Measurements from ENCODE around the gene PODXL. TPM values are rescaled to one million over a fixed set of nuclear protein-coding genes. Genes with fewer than 3 reads are reported as not detected.

PODXL gene
- total RNA-seq, 2 donors from 2014 or later: 41.9 to 46.7 TPM

DNA sequence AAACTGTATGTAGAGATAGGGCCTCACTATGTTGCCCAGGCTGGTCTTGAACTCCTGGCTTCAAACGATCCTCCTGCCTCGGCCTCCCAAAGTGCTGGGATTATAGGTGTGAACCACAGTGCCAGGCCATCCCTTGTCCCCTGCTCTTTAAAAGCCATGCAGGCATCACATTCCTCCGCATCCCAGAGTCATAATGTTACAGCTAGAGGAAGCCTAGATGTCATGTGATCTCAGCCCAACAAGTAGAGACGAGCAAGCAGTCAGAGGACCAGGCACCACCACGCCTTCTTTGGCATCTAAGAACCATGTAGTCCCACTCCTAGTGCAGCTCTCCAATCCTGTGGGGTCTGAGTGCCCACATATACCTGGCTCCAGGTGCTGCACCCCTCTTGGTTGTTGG is 13.1 kb downstream of the PODXL start:
- intact Hi-C loops (cut with DNase I): no loop called here
- DNase-seq (ENCODE audit: low spot score): peak; percentile 45

DNA sequence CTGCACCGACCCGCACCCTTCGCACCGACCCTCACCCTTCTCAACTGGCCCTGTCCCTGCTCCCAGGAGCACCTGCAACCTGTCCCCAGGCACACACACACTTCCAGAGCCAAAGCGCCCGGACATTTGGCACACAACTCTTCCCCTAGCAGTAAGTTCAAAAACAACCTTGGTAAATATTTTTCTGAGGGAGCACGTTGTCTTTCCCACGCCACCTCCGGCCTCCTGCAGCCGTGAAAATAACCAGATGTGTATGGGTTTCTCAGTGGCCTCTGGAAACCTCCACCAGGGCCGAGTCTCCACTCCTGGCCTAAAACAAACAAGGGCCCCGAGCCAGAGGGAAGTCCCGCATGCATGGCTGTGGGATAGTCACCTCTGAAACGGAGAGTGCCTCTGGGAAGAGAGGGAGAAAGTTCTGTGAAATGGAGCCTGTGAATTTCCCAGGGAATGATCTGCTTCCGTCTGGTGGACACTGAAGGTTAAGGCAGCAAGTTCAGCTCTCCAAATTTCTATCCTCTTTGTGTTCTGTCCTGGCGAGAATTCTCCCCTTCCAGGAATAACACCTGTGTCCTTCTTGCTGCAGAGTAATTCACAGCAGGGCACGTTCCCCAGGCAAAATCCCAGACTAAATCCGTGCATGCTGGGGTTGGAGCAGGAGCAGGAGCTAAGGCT is 15.8 kb downstream of the PODXL start:
- intact Hi-C loops (cut with DNase I): no loop called here
- peak; percentile 58 for DNase-seq (ENCODE audit: low spot score)

GRCh38 chr7:131538813-131539179 is 17.6 kb downstream of the PODXL start:
- intact Hi-C loops (cut with DNase I): loop anchor here in 1 of 2 donors (5.0 kb wide), 1 partner anchor 799 kb away; no protein-coding TSS in a partner anchor
- DNase-seq (ENCODE audit: low spot score): peak; percentile 71

GRCh38 chr7:131538071-131538812 is 18.2 kb downstream of the PODXL start:
- peak; percentile 61 for DNase-seq (ENCODE audit: low spot score)
- intact Hi-C loops (cut with DNase I): loop anchor here in 1 of 2 donors (5.0 kb wide), 1 partner anchor 799 kb away; no protein-coding TSS in a partner anchor

DNA sequence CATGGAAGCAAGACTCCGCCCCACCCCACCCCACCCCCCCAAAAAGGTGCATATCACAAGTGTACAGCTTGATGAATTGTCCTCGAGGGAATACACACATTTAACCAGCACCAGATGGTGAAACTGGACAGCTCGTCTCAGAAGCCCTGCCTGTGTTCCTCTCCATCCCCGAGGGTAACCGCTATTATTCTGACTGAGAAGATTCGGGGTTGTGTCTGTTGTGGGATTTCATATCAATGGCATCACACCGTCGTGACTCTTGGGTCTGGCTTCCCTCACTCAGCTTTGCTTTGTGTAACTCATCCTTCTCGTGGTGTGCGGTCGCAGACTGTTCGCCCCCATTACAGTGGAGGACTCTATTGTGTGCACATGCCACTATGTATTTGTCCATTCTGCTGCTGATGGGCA is 18.9 kb downstream of the PODXL start:
- intact Hi-C loops (cut with DNase I): loop anchor here in 1 of 2 donors (5.0 kb wide), 1 partner anchor 800 kb away; no protein-coding TSS in a partner anchor
- DNase-seq (ENCODE audit: low spot score): peak; percentile 43

DNA sequence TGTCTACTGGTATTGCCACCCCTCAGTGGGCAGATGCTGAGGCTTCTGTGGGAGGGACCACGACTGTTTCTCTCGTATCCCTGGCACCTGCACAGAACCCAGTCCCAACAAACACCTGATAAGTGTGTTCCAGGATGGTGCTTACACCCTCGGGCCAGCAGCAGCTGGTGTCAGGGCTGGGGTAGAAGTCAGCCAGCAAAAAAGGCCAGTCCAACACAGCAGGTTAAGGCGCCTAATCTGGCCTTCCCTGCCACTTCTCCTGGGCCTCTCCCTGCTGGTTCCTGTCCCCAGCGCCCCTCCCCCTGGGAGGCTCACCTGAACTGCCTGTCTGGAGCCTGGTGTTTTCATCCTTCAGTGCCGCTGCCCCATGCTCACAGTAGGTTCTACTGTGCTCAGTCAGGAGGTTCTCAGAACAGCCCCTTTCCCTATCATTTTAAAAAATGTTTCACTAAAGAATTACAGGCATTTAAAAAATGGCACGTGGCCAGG is 20.0 kb downstream of the PODXL start:
- intact Hi-C loops (cut with DNase I): loop anchor here in 1 of 2 donors (5.0 kb wide), 1 partner anchor 801 kb away; no protein-coding TSS in a partner anchor
- peak; percentile 71 for DNase-seq (ENCODE audit: low spot score)

GRCh38 chr7:131533566-131534561 is 22.6 kb downstream of the PODXL start:
- intact Hi-C loops (cut with DNase I): no loop called here
- DNase-seq (ENCODE audit: low spot score): peak; percentile 54

DNA sequence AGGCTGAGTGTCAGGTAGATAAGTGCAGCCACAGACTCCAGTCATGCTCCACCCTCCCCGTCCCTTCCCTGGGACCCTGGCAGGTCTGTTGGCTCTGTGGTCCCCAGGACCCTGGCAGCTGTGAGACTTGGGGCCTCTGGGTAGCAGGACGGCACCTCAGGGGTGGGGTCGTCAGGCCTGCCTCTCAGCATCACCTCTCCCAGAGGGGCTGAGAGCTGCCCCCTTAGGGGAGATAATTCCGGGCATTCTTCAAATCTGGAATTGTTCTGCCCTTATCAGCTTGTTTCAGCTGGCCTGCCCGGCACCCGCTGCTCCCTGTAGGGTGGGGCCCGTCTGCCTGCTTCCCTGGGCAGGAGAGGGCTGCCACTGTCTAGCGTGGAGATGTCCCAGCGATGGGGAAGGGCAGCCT is 23.3 kb downstream of the PODXL start:
- peak; percentile 56 for DNase-seq (ENCODE audit: low spot score)
- intact Hi-C loops (cut with DNase I): no loop called here

GRCh38 chr7:131532570-131533091 is 23.8 kb downstream of the PODXL start:
- intact Hi-C loops (cut with DNase I): no loop called here
- DNase-seq (ENCODE audit: low spot score): peak; percentile 56

GRCh38 chr7:131530137-131530536 is 26.3 kb downstream of the PODXL start:
- intact Hi-C loops (cut with DNase I): no loop called here
- DNase-seq (ENCODE audit: low spot score): peak; percentile 37

DNA sequence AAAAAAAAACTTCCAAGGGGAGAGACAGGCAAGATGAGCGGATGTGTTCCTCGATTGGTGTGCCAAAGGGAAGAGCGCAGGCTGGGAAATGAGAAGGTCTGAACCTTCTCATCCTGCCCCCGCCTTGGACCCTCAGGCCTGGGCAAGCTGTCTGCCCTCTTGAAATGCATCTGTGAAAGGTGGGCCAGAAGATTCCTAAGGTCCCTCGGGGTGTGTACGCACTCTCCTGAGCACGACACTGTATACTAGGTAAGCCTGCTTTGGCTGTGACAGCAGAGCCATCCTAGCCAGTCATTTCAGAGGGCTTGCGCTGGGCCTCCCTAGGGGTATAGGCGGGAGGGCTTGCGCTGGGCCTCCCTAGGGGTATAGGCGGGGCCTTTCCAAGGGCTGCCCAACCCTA is 26.8 kb downstream of the PODXL start:
- peak; percentile 32 for DNase-seq (ENCODE audit: low spot score)

DNA sequence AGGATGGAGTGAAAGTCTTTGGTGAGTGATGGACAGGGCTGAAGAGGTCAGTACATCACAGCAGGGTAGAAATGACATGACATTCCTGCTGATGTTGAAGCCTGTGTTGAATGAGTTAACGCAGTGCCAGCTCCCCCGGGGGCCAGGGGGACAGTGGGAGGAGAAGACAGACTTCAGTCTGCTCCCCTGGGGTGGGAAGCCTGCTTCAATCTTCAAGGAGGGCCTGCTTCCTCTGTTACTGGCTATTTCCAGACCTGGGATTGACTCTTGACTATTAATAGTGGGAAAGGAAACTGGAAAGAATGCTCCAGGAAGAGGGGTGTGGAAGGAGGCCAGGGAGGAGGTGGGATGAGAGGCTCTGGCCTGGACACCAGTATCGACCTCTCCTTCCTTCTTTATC is 27.2 kb downstream of the PODXL start:
- intact Hi-C loops (cut with DNase I): no loop called here

More for the DNA sequence above, 26.8 kb downstream of the PODXL start:
- intact Hi-C loops (cut with DNase I): no loop called here

DNA sequence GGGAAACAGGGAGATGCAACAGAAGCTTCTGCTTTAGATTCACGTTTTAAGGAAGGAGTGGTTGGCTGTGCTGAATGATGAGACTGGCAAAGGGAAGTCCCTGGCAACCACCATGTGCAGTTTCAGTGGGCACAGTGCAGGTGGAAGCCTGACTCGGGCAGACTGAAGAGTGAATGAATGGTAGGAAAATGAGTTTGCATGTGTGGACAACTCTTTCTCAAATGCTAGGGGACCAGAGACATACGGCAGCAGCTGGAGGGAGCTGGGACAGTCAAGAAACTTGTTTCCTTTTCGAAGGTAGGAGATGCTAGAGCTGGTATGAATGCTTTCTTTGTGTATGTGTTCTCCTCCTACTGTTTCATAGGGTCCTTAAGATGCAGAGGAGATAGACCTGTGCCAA is 29.0 kb downstream of the PODXL start:
- peak; percentile 20 for DNase-seq (ENCODE audit: low spot score)
- intact Hi-C loops (cut with DNase I): no loop called here

More for the DNA sequence above, 27.2 kb downstream of the PODXL start:
- DNase-seq (ENCODE audit: low spot score): peak; percentile 62

GRCh38 chr7:131525820-131526219 is 30.6 kb downstream of the PODXL start:
- intact Hi-C loops (cut with DNase I): no loop called here
- no peak for DNase-seq (ENCODE audit: low spot score)

DNA sequence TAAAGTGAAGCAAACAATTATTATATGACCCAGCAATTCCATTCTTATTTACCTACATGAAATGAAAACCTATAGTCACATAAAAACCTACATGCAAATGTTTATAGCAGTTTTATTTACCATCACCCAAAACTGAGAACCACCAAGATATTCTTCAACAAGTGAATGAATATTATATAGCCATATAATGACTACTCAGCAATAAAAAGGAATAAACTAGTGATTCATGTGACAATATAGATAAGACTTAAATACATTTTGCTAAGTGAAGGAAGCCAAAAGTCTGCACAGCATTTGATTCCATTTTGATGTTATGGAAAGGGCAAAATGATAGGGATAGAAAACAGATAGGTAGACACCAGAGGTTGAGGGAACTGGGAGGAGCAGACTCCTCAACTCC is 31.7 kb downstream of the PODXL start:
- DNase-seq (ENCODE audit: low spot score): no peak
- intact Hi-C loops (cut with DNase I): no loop called here

DNA sequence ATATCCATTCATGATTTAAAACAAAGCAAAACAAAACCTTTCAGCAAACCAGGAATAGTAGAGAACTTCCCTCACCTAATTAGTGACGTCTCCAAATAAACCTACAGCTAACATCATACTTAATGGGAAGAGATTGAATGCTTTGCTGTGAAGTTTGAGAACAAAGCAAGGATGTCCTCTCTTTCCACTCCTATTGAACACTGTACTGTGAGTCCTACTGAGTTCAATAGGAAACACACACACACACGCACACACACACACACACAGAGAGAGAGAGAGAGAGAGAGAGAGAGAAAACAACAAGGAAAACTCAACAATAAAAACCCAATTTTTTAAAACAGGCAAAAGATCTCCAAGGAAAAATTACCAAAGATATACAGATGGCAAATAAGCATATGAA is 32.3 kb downstream of the PODXL start:
- no peak for DNase-seq (ENCODE audit: low spot score)
- intact Hi-C loops (cut with DNase I): no loop called here

- DNase-seq (ENCODE audit: low spot score): peak; percentile 25
- intact Hi-C loops (cut with DNase I): no loop called here
These were observed 34.0 kb downstream of the PODXL start for GRCh38 chr7:131522325-131522930.

DNA sequence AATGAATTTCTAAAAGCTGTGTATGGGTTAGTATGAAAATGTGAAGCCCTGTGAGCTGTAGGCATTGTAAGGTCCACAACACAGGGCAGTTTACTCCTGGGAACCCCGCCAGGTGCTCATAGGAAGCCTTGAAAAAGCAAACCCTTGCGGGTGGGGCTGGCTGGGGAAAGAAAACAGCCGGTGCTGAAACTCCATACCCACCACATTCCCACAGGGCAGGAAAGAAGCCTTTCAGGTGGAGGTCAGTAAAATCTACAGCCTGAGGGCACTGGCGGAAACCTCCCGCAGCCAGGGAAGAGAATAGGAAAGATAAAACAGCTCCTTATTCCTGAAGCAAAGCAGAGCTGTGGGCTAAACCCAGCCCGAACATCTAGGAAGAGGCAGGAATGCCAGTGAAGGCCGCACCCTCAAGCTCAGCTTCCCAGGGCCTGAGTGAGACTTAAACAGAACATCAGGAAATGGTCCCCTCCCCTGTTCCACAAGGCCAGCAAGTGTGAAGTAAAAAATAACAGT is 34.7 kb downstream of the PODXL start:
- DNase-seq (ENCODE audit: low spot score): peak; percentile 62
- intact Hi-C loops (cut with DNase I): no loop called here
